KOPT-K1 (cell line): ENCODE results near the gene SLC4A7.
A peak's percentile ranks its signal among the peaks of the same experiment; 100 is the strongest.
"Not testable (repeated sequence)": the region's sequence is repeated elsewhere in the genome, so short reads cannot be mapped to it uniquely, and the experiment has no call there.

Experiments
- H3K27ac ChIP-seq: fragments of 200-600 bp; sonication (generic); 2 replicates; pipeline ENCODE4 v1.5.1; 2016; ENCODE audit warnings: antibody characterized with exemption, mild to moderate bottlenecking, low read depth, low read length; ENCODE audit not compliant: poor library complexity, severe bottlenecking
- H3K36me3 ChIP-seq: fragments of 200-600 bp; sonication (generic); 2 replicates; pipeline ENCODE4 v1.5.1; 2017; ENCODE audit warnings: antibody characterized with exemption, mild to moderate bottlenecking, low read length, moderate library complexity; ENCODE audit not compliant: insufficient read depth
- H3K9me3 ChIP-seq: fragments of 200-600 bp; sonication (generic); 2 replicates; pipeline ENCODE4 v1.5.1; 2017; ENCODE audit warnings: antibody characterized with exemption, low read length, mild to moderate bottlenecking; ENCODE audit not compliant: insufficient read depth, poor library complexity, severe bottlenecking

SLC4A7 gene

GRCh38 chr3:27462228-27462627 is 22.0 kb downstream of the SLC4A7 start:
- H3K9me3 ChIP-seq, result peaks cover 29% of the 10 kb centered on the region
- H3K27ac ChIP-seq, result no peak overlapping the region
- H3K36me3 ChIP-seq, result peaks cover 27% of the 10 kb centered on the region; the same call in 1 of the 2 replicates

- Histone ChIP-seq H3K36me3 (peaks cover 16% of the 10 kb centered on the region; the same call in 1 of the 2 replicates), H3K27ac (no peak overlapping the region), H3K9me3 (peaks cover 7% of the 10 kb centered on the region)
Measured at GRCh38 chr3:27458929-27459328, 25.3 kb downstream of the SLC4A7 start.

GRCh38 chr3:27456554-27456953 is 27.6 kb downstream of the SLC4A7 start:
- Histone ChIP-seq H3K36me3 (0 out of 2 replicates have a peak, but pooled peaks cover 4% of the 10 kb centered on the region), H3K27ac (no peak overlapping the region), H3K9me3 (no peaks in the 10 kb centered on the region)

- H3K9me3 ChIP-seq, result no peaks in the 10 kb centered on the region
- H3K27ac ChIP-seq, result peak overlapping the region; percentile 10
- H3K36me3 ChIP-seq, result no peaks in the 10 kb centered on the region
Measured at GRCh38 chr3:27454914-27455313, 29.3 kb downstream of the SLC4A7 start.

- H3K27ac ChIP-seq, result no peak overlapping the region
- H3K9me3 ChIP-seq, result no peaks in the 10 kb centered on the region
- H3K36me3 ChIP-seq, result no peaks in the 10 kb centered on the region
Measured at GRCh38 chr3:27454461-27454860, 29.7 kb downstream of the SLC4A7 start.

GRCh38 chr3:27452368-27453090 is 31.7 kb downstream of the SLC4A7 start:
- Histone ChIP-seq H3K36me3 (peaks cover 15% of the 10 kb centered on the region), H3K9me3 (no peaks in the 10 kb centered on the region), H3K27ac (no peak overlapping the region)

- Histone ChIP-seq H3K36me3 (peaks cover 22% of the 10 kb centered on the region), H3K27ac (no peak overlapping the region), H3K9me3 (no peaks in the 10 kb centered on the region)
Measured at GRCh38 chr3:27451842-27452241, 32.3 kb downstream of the SLC4A7 start.

- H3K27ac ChIP-seq, result no peak overlapping the region
- H3K9me3 ChIP-seq, result no peaks in the 10 kb centered on the region
- H3K36me3 ChIP-seq, result peaks cover 28% of the 10 kb centered on the region
Measured at GRCh38 chr3:27451251-27451650, 32.9 kb downstream of the SLC4A7 start.

GRCh38 chr3:27449530-27450150 is 34.5 kb downstream of the SLC4A7 start:
- Histone ChIP-seq H3K9me3 (no peaks in the 10 kb centered on the region), H3K27ac (no peak overlapping the region), H3K36me3 (peaks cover 40% of the 10 kb centered on the region)

- Histone ChIP-seq H3K36me3 (peaks cover 93% of the 10 kb centered on the region), H3K9me3 (peaks cover 28% of the 10 kb centered on the region)
- H3K27ac ChIP-seq, result not testable (repeated sequence)
Measured at GRCh38 chr3:27442995-27443394, 41.2 kb downstream of the SLC4A7 start.

- H3K36me3 ChIP-seq, result peaks cover 95% of the 10 kb centered on the region
- H3K27ac ChIP-seq, result not testable (repeated sequence)
Measured at GRCh38 chr3:27438352-27438751, 45.8 kb downstream of the SLC4A7 start.

GRCh38 chr3:27431116-27431515 is 53.1 kb downstream of the SLC4A7 start:
- Histone ChIP-seq H3K36me3 (peaks cover 84% of the 10 kb centered on the region), H3K9me3 (no peaks in the 10 kb centered on the region), H3K27ac (no peak overlapping the region)

More at GRCh38 chr3:27438352-27438751, 45.8 kb downstream of the SLC4A7 start:
- H3K9me3 ChIP-seq, result peaks cover 28% of the 10 kb centered on the region

- Histone ChIP-seq H3K27ac (no peak overlapping the region), H3K9me3 (no peaks in the 10 kb centered on the region), H3K36me3 (peaks cover 72% of the 10 kb centered on the region)
Measured at GRCh38 chr3:27429909-27430308, 54.3 kb downstream of the SLC4A7 start.

- Histone ChIP-seq H3K27ac (no peak overlapping the region), H3K9me3 (no peaks in the 10 kb centered on the region), H3K36me3 (peaks cover 67% of the 10 kb centered on the region)
Measured at GRCh38 chr3:27428446-27428845, 55.7 kb downstream of the SLC4A7 start.

GRCh38 chr3:27426926-27427325 is 57.3 kb downstream of the SLC4A7 start:
- Histone ChIP-seq H3K36me3 (peaks cover 67% of the 10 kb centered on the region), H3K9me3 (no peaks in the 10 kb centered on the region), H3K27ac (no peak overlapping the region)
